ENCODE data around the gene TTLL4. TPM values are rescaled to one million over a fixed set of nuclear protein-coding genes. Genes with fewer than 3 reads are reported as not detected.
A peak's percentile ranks its signal among the peaks of the same experiment; 100 is the strongest.

TTLL4 gene
- total and polyA plus RNA-seq, 2 of the 8 experiments (the other 6 are each of a cell fraction or from before 2014, with no cell fraction given), result 71.1 to 105 TPM

- TF ChIP-seq ATF2 (IDR thresholded peaks at IDR 0.05; ENCODE audit: low read length), result 0 out of 2 replicates have a peak, but pooled peaks have one; percentile 47
- no peak for TF ChIP-seq BCL11A (IDR thresholded peaks at IDR 0.05; ENCODE audit: low read depth in 2 of 2, low read length in 2 of 2)
- no peak for TF ChIP-seq RFX5 (IDR thresholded peaks at IDR 0.05; ENCODE audit: borderline replicate concordance, low read depth, low read length)
- peak; percentile 74; the same call in 1 of the 2 replicates for TF ChIP-seq RBBP5 (IDR thresholded peaks at IDR 0.05; ENCODE audit: borderline replicate concordance, low read depth, low read length)
- TF ChIP-seq TEAD4 (IDR thresholded peaks at IDR 0.05; ENCODE audit: low read depth, low read length), result no peak
- TF ChIP-seq RNF2 (IDR thresholded peaks at IDR 0.05; ENCODE audit: borderline replicate concordance, low read depth, low read length, missing control alignments, poor library complexity, severe bottlenecking), result no peak
- no peak for TF ChIP-seq KDM5A (IDR thresholded peaks at IDR 0.05; ENCODE audit: low read length)
- TF ChIP-seq SUZ12 (IDR thresholded peaks at IDR 0.05; ENCODE audit: low read length), result 0 out of 2 replicates have a peak, but pooled peaks have one; percentile 47
- TF ChIP-seq KDM1A (IDR thresholded peaks at IDR 0.05; ENCODE audit: borderline replicate concordance, low read length), result no peak
- no peak for TF ChIP-seq EP300 (IDR thresholded peaks at IDR 0.05; ENCODE audit: borderline replicate concordance in 1 of 2, low read depth in 2 of 2, low read length in 2 of 2)
- TF ChIP-seq SRF (IDR thresholded peaks at IDR 0.05; ENCODE audit: low read depth, low read length), result no peak
- no peak for TF ChIP-seq CHD1 (IDR thresholded peaks at IDR 0.05; ENCODE audit: low read depth, low read length)
- peak; percentile 91 for TF ChIP-seq ASH2L (IDR thresholded peaks at IDR 0.05; ENCODE audit: low read length)
- TF ChIP-seq EGR1 (IDR thresholded peaks at IDR 0.05; ENCODE audit: borderline replicate concordance, low read depth, low read length), result no peak
- no peak for TF ChIP-seq POU5F1 (IDR thresholded peaks at IDR 0.05; ENCODE audit: low read depth, low read length)
- TF ChIP-seq TAF7 (optimal IDR thresholded peaks at IDR 0.05; ENCODE audit: borderline replicate concordance, low read depth, low read length), result no peak
- peak; percentile 69 for TF ChIP-seq SIX5 (IDR thresholded peaks at IDR 0.05; ENCODE audit: low read depth, low read length)
- TF ChIP-seq FOSL1 (IDR thresholded peaks at IDR 0.05; ENCODE audit: insufficient read depth, low read depth, low read length), result no peak
- TF ChIP-seq MAFK (IDR thresholded peaks at IDR 0.05; ENCODE audit: low read depth, low read length), result no peak
- TF ChIP-seq NANOG (IDR thresholded peaks at IDR 0.05; ENCODE audit: insufficient read depth, low read depth, low read length, poor library complexity, severe bottlenecking), result no peak
- TF ChIP-seq BRCA1 (IDR thresholded peaks at IDR 0.05; ENCODE audit: low read depth, low read length), result no peak
- no peak for TF ChIP-seq ZNF274 (IDR thresholded peaks at IDR 0.05; ENCODE audit: borderline replicate concordance, extremely low read depth, low read length)
These were observed at the start of gene TTLL4 (continued) for GRCh38 chr2:218710687-218711549.

All from H1 (cell line).